Gastroesophageal sphincter (tissue), 3 donors: ENCODE measurements around the gene CTNNA3.

ENCODE experiments used
- CTCF ChIP-seq, 4 experiments: fragments of 200-600 bp in 2 of 4; fragments of 450-650 bp in 2 of 4; sonication (generic) in 1 of 4; IDR thresholded peaks; one replicate each; pipeline ENCODE4 v1.5.1; 2017 to 2019; ENCODE audit warnings: antibody characterized with exemption in 4 of 4, mild to moderate bottlenecking in 2 of 4, moderate library complexity in 2 of 4
- POLR2A ChIP-seq, 2 donors: fragments of 450-650 bp; IDR thresholded peaks; one replicate each; pipeline ENCODE4 v1.6.1; 2017; ENCODE audit warnings: antibody characterized with exemption in 2 of 2, mild to moderate bottlenecking in 2 of 2, moderate library complexity in 1 of 2

- no peak for TF ChIP-seq CTCF (IDR thresholded peaks at IDR 0.05)
- no peak for TF ChIP-seq POLR2A (IDR thresholded peaks at IDR 0.05)
Observed at GRCh38 chr10:65907199-65907712, 1788.7 kb downstream of the CTNNA3 start.
